ENCODE measurements around the gene NADK.

The NADK gene

DNA sequence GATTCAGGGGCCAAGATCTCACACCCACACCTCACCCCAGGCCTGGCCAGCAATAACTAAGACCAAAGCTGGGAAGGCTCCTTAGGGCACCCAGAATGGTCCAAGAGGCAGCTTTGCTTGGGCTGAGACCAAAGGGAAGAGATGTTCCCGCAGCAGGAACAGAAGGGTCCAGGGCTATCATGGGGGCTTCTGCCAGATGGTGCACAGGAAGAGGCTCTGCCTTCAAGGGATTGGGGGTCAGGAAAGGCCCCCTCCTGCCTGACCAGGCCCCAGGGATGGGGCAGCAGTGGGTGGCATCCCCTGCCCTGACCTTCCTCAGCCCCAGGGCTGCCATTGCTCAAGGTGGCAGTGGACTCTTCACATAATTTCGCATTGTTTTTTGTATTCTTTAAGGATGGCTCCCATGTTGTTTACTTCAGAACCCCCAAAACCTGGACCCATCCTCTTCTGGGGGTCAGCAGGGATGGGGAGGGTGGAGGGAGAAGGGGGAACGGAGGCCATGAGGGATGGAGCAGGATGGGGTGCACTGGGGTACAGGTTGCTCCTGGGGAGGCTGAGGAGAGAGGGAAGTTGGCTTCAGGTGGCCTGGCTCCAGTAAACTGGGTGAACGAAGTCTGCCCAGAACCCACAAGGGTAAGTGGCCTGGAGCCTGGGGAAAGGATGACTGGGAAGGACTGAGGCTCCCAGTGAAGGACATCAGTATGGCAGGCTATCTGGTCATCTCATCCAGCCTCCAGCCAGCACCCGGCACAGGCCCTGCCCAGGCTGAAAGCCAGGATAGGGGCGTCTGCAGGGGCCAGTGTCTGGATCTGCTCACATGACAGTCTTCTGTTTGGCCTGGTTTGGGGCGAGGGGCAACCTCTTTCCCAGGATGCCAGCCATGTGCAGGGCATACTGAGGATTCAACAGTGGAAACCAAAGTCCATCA, 2.6 kb upstream of the NADK start:
- H3K36me3 Mint-ChIP-seq = peaks cover 2% of the 10 kb centered on the region
- ATAC-seq (ENCODE audit: low read depth) (no peak), DNase-seq (ENCODE audit: low spot score in 2 of 2) (peak in 1 of 2 donors; percentile 20)
- no peaks in the 10 kb centered on the region for H3K27me3 Mint-ChIP-seq
- peak overlapping the region; percentile 95 for H3K27ac Mint-ChIP-seq
- H3K4me1 Mint-ChIP-seq = peaks cover 41% of the 10 kb centered on the region
- H3K9me3 Mint-ChIP-seq = no peaks in the 10 kb centered on the region
- H3K4me3 Mint-ChIP-seq = peak overlapping the region; percentile 87

DNA sequence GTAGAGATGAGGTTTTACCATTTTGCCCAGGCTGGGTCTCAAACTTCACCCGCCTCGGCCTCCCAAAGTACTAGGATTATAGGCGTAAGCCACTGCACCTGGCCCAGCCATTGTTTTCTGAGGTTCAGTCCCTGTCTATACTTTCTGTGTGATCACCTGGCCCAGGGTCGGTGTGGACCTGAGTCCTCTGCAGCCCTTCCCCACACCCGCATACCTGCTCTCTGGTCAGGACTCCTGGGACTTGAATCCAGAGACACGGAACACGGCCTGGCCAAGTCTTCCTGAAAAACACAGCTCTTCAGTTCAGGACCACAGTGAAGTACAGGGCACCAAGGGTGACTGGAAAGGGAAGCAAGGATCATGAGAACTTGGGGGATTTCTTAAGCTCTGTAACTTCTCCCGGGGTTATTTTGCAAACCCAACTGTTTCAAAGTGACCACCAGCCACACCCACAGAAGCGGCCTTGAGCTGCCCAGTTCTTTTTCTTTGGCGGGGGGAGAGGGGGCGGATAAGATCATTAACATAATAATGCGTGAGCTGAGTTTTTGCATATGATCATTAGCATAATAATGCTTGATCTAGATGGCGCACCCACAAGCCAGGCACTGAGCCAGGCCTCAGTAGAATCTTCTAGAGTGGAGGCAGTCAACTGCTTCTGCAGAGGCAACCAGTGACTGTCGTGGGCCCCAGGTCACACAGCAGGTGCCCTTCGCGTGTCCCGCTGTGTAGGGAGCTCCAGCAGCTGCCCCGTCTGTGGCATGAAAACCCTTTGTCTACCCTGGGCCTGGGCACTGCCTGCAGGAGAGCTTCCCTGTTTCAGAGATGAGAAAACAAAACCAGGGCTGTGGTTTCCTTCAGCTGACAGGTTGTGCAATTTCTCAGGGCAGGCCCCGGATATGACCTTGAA, 1.7 kb upstream of the NADK start:
- ATAC-seq (ENCODE audit: low read depth) = peak; percentile 38
- H3K27me3 Mint-ChIP-seq = no peaks in the 10 kb centered on the region
- peaks cover 2% of the 10 kb centered on the region for H3K36me3 Mint-ChIP-seq
- peak overlapping the region; percentile 95 for H3K27ac Mint-ChIP-seq
- H3K9me3 Mint-ChIP-seq = no peaks in the 10 kb centered on the region
- DNase-seq (ENCODE audit: low spot score in 2 of 2) = peak; percentile 52 to 56
- H3K4me1 Mint-ChIP-seq = peaks cover 50% of the 10 kb centered on the region
- H3K4me3 Mint-ChIP-seq = peak overlapping the region; percentile 87

DNA sequence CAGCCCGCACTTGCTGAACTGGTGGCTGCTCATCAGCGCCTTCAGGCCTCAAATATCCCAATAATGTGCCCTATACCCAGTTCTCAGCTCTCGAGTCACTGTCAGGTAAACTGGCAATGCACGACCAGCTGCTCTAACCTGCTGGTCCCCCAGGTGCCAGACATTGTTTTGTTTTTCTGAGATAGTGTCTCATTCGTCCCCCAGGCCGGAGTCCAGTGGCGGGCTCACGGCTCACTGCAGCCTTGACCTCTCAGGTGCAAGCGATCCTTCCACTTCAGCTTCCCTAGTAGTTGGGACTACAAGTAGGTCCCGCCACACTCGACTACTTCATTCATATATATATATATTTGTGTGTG, 1.0 kb upstream of the NADK start:
- DNase-seq (ENCODE audit: low spot score in 2 of 2) (no peak), ATAC-seq (ENCODE audit: low read depth) (no peak)
- no peaks in the 10 kb centered on the region for H3K27me3 Mint-ChIP-seq
- H3K4me3 Mint-ChIP-seq = peak overlapping the region; percentile 87
- H3K4me1 Mint-ChIP-seq = peaks cover 50% of the 10 kb centered on the region
- H3K27ac Mint-ChIP-seq = peak overlapping the region; percentile 95
- H3K36me3 Mint-ChIP-seq = peaks cover 2% of the 10 kb centered on the region
- no peaks in the 10 kb centered on the region for H3K9me3 Mint-ChIP-seq

DNA sequence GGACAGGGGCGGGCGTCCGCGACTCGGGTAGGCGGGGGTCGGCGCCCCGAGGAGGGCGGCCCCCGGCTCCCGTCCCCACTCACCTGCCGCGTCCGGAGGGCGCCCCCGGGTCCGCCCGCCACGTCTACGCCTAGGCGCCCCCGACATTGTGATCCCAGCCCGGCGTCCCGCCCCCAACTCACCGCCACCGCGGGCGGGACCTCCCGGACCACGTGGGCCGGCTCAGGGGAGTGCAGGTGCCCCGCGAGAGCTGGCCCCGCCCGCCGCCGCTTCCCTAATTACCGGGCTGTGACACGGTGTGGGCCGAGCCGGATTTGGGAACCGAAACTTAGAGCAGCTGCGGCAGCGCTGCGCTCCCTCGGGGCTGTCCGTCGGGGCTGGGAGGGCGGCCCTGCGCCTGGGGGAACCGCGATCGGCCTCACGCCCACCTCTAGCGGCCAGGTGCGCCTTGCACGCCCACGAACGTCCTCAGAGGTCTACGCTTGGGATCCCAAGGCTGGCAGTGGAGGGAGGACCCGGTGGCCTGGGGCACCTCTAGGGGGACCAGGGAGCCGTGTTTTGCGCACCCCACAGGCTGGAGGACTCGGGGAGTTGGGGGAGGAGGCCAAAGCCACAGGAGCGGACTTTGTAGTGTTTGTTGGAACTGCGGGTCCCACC, 521 bp upstream of the NADK start:
- Mint-ChIP-seq H3K36me3 (peaks cover 2% of the 10 kb centered on the region), H3K27ac (peak overlapping the region; percentile 95), H3K4me1 (peaks cover 50% of the 10 kb centered on the region), H3K27me3 (no peaks in the 10 kb centered on the region), H3K9me3 (no peaks in the 10 kb centered on the region), H3K4me3 (peak overlapping the region; percentile 87)
- ATAC-seq (ENCODE audit: low read depth) (peak; percentile 77), DNase-seq (ENCODE audit: low spot score in 2 of 2) (peak; percentile 93 to 97)

DNA sequence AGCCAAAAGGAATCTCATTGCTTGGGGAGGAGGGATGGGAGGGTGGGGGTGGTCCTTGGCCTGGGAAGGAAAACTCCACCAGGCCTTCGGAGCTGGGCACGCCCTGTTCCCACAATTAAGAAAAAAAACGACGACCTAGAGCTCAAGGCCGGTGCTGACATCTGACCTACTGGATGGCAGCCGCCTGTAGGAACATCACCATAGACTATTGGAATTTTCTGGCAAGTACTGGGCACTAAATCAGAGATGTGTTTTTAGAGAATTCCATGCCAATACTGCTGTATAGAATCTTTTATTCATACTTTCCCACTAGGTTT, 729 bp downstream of the NADK start:
- Mint-ChIP-seq H3K9me3 (no peaks in the 10 kb centered on the region), H3K27ac (peak overlapping the region; percentile 93), H3K4me3 (peak overlapping the region; percentile 81), H3K36me3 (peaks cover 2% of the 10 kb centered on the region), H3K27me3 (no peaks in the 10 kb centered on the region), H3K4me1 (peaks cover 45% of the 10 kb centered on the region)
- ATAC-seq (ENCODE audit: low read depth) (no peak), DNase-seq (ENCODE audit: low spot score in 2 of 2) (no peak)

DNA sequence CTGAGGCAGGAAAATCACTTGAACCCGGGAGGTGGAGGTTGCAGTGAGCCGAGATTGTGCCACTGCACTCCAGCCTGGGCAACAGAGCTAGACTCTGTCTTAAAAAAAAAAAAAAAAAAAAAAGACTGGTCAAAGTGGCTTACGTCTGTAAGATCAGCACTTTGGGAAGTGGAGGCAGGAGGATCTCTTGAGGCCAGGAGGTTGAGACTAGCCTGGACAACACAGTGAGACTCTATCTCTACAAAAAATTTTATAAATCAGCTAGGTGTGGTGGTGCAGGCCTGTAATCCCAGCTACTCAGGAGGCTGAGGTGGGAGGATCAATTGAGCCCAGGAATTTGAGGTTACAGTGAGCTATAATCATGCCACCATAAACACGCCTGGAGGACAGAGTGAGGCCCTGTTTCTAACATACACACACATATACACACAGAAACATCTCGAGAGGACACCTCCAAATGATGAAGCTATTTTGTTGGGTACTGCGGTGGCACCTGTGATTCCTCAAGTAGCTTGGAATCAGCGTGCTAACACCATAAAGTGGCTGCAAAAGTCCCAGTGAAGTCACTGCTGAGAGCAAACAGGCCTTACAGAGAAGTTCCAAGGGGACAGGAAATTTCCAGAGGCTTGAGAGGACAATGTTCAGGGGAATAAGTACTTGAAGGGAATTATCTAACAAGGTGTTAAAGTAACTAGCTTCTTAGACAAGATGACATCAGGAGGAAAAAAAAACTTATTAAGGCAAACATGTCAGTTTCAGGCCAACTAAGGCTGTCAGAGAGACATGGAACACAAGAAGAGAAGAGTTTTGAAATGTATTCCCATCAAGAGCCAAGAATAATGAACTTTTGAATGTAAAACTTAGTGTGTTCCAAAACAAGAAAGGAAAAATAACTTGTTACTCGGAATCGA, 1.3 kb downstream of the NADK start:
- ATAC-seq (ENCODE audit: low read depth) (no peak), DNase-seq (ENCODE audit: low spot score in 2 of 2) (no peak)
- no peaks in the 10 kb centered on the region for H3K27me3 Mint-ChIP-seq
- H3K4me1 Mint-ChIP-seq = peaks cover 45% of the 10 kb centered on the region
- peak overlapping the region; percentile 81 for H3K4me3 Mint-ChIP-seq
- H3K27ac Mint-ChIP-seq = peak overlapping the region; percentile 93
- H3K36me3 Mint-ChIP-seq = peaks cover 4% of the 10 kb centered on the region
- H3K9me3 Mint-ChIP-seq = no peaks in the 10 kb centered on the region

DNA sequence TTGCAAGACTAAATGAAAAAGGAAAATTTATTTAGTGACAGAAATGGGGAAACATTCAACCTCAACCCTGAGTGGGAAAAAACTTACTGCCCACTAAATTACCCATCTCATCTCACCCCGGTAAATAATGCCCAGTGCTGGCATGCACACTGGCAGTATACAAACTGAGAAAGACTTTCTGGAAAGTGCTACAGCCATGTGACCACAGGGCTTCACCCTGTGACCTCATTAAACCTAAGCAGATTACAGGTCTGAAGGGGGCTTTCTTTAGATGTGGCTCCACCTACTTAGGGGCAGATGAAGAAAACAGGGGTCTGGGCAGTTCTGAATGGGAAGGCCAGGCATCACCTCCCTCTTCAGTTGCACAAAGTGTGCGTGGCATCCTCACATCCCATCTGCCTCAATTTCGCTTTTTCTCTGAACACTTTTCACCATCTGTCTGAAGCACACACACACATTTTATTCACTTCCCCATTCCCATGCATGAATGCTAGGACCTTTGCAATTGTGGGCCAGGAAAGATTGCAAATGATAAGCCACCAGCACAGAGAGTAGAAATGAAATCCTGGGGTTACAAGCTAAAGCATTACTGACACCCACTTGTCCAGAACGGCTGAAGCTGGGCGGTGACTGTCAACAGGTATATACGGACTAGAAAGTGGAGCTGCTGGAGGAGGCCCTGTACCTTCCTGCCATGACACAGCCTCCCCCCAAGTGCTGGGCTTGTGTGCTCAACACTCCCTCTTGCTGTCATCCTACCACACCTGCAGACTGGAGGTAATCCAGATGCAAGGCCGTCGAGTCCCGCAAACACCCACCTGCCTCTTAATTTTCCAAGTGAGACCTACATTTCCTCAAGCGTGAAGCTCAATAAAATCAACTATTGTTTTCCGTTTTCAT, 2.7 kb downstream of the NADK start:
- peaks cover 39% of the 10 kb centered on the region for H3K4me1 Mint-ChIP-seq
- no peaks in the 10 kb centered on the region for H3K27me3 Mint-ChIP-seq
- H3K9me3 Mint-ChIP-seq = no peaks in the 10 kb centered on the region
- no peak for ATAC-seq (ENCODE audit: low read depth)
- H3K36me3 Mint-ChIP-seq = peaks cover 11% of the 10 kb centered on the region
- DNase-seq (ENCODE audit: low spot score in 2 of 2) = peak in 1 of 2 donors; percentile 28
- H3K4me3 Mint-ChIP-seq = peak overlapping the region; percentile 75
- H3K27ac Mint-ChIP-seq = peak overlapping the region; percentile 82

DNA sequence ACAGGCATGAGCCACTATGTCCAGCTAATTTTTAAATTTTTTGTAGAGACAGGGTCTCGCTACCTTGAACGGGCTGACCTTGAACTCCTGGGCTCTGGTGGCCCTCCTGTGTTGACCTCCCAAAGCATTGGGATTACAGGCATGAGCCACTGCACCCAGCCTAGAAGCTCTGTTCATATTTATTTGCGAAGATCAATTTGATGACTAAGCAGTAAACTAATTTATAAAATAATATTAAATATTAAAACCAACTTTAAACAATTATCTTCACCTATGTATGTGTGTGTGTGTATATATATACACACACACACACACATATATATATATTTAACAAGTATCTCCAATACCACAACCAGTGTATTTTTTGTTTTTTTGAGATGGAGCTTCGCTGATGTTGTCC, 4.4 kb downstream of the NADK start:
- DNase-seq (ENCODE audit: low spot score in 2 of 2) (no peak), ATAC-seq (ENCODE audit: low read depth) (no peak)
- Mint-ChIP-seq H3K4me1 (peaks cover 29% of the 10 kb centered on the region), H3K27me3 (no peaks in the 10 kb centered on the region), H3K27ac (no peak overlapping the region), H3K9me3 (peaks cover 1% of the 10 kb centered on the region), H3K4me3 (no peak overlapping the region), H3K36me3 (peaks cover 16% of the 10 kb centered on the region)

DNA sequence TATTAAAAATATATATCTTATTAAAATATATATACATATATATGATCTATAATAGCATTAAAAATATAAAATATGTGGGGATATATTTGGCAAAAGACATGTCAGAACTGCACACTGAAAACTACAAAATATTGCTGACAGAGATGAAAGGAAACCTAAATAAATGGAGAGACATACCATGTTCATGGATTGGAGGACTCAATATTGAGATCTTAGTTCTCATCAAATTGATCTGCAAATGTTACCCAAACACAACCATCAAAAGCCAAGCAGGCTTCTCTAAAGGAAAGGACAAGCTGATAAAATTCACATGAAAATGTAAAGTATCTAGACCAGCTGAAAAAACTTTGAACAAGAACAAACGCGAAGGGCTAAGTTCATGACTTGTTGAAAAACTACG, 7.2 kb downstream of the NADK start:
- Mint-ChIP-seq H3K27me3 (no peaks in the 10 kb centered on the region), H3K27ac (no peak overlapping the region), H3K36me3 (peaks cover 18% of the 10 kb centered on the region), H3K4me3 (no peak overlapping the region), H3K4me1 (peaks cover 21% of the 10 kb centered on the region), H3K9me3 (peaks cover 1% of the 10 kb centered on the region)
- ATAC-seq (ENCODE audit: low read depth) = no peak
- DNase-seq (ENCODE audit: low spot score in 2 of 2) = no peak

DNA sequence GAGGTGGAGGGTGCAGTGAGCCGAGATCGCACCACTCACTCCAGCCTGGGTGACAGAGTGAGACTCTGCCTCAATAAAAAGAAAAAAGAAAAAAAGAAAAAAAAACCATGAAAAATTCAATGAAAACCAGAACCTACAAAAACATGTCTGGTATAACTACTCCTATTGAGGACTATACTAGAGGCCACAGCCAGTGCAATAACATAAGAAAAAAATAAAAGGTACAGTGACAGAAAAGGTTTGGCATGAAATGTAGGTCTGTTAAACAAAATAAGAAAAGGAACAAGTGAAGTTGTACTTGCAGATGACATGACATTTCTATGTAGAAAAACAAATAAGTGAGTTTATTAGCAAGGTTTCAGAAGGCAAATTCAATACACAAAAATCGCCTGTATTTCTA, 8.2 kb downstream of the NADK start:
- Mint-ChIP-seq H3K4me1 (peaks cover 11% of the 10 kb centered on the region), H3K36me3 (peaks cover 16% of the 10 kb centered on the region), H3K4me3 (no peak overlapping the region), H3K27ac (no peak overlapping the region), H3K9me3 (peaks cover 1% of the 10 kb centered on the region), H3K27me3 (no peaks in the 10 kb centered on the region)
- no peak for ATAC-seq (ENCODE audit: low read depth)
- DNase-seq (ENCODE audit: low spot score in 2 of 2) = no peak

DNA sequence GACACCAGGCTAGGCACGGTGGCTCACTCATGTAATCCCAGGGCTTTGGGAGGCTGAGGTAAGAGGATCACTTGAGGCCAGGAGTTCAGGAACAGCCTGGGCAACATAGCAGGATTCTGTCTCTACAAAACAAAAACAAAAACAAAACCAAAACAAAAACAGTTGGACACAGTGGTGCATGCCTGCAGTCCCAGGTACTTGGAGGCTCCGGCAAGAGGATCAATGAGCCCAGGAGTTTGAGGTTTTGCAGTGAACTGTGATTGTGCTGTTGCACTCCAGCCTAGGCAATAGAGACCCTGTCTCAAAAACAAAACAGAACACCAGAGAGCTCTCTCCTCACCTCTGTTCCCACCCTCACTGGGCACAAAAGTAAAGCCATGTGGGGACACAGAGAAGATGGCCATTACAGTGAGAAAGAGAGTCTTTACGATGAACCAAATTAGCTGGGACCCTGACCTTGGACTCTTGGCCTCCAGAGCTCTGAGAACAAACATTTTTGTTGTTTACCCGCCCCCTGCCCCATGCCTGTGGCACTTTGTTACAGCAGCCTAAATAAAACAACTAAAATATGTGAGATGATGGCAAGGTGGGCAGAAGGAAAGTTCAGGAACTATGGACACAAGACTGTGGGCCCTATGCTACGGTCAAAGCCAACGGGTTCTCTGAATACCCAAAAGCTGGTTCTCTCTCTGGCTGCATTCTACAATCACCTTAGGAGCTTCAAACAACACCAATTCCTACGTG, 9.8 kb downstream of the NADK start:
- H3K4me1 Mint-ChIP-seq = peaks cover 10% of the 10 kb centered on the region
- no peak for DNase-seq (ENCODE audit: low spot score in 2 of 2)
- H3K27me3 Mint-ChIP-seq = no peaks in the 10 kb centered on the region
- peaks cover 18% of the 10 kb centered on the region for H3K36me3 Mint-ChIP-seq
- no peak overlapping the region for H3K4me3 Mint-ChIP-seq
- ATAC-seq (ENCODE audit: low read depth) = no peak
- H3K9me3 Mint-ChIP-seq = peaks cover 1% of the 10 kb centered on the region
- H3K27ac Mint-ChIP-seq = no peak overlapping the region

DNA sequence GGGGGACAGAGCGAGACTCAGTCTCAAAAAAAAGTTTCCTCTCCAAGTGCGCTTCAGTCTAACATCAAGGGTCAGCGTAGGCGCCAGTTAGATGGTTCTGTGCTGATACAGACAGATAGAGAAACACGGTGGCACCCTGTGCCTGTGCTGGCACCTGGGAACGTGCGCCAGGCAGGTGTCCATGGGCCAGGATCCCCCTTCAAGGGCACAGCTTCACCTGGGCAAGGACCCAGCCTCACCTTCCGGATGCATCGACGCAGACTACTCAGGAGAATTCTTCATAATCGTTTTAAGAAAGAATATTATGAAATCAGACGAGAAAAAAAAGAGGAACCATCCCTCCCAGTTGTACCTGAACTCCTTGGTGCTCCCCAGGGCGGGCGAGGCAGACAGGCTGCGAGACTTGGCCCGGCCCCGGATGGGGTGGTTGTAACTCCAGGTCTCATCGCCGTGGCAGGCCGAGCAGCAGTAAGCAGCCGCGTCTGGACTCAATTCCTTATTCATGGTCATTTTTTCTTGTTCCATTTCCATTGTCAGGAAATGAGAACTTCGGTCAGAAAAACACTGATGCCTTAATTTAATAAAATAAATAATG, 13.3 kb downstream of the NADK start:
- DNase-seq (ENCODE audit: low spot score in 2 of 2) (no peak), ATAC-seq (ENCODE audit: low read depth) (no peak)
- Mint-ChIP-seq H3K36me3 (peaks cover 11% of the 10 kb centered on the region), H3K4me1 (peaks cover 5% of the 10 kb centered on the region), H3K27me3 (no peaks in the 10 kb centered on the region), H3K27ac (no peak overlapping the region), H3K9me3 (no peaks in the 10 kb centered on the region), H3K4me3 (no peak overlapping the region)

Measured in memory B cell (primary cell).